Thyroid gland (tissue), 4 donors: ENCODE results near the gene RBM28. TPM values are rescaled to one million over a fixed set of nuclear protein-coding genes. Genes with fewer than 3 reads are reported as not detected.

Source experiments
- DNase-seq, 2 donors: peaks; one replicate each; pipeline ENCODE4 v3.0.0-alpha.2; 2019
- H3K27ac ChIP-seq, 3 donors: fragments of 200-600 bp; sonication (generic); 1 replicate in 2 of 3; 2 replicates in 1 of 3; pipeline ENCODE4 v1.5.1; 2016 to 2019; ENCODE audit warnings: mild to moderate bottlenecking in 1 of 3, moderate library complexity in 1 of 3
- H3K27me3 ChIP-seq: fragments of 200-600 bp; sonication (generic); one replicate; pipeline ENCODE4 v1.5.1; 2019
- H3K36me3 ChIP-seq, 2 donors: fragments of 200-600 bp; sonication (generic); one replicate each; pipeline ENCODE4 v1.5.1; 2016 to 2019
- H3K4me1 ChIP-seq, 2 donors: fragments of 200-600 bp; sonication (generic); one replicate each; pipeline ENCODE4 v1.5.1; 2017 to 2019
- H3K4me3 ChIP-seq, 3 donors: fragments of 200-600 bp; sonication (generic); replicated peaks in 1 of 3; 1 replicate in 2 of 3; 2 replicates in 1 of 3; pipeline ENCODE4 v1.5.1; 2016; ENCODE audit warnings: mild to moderate bottlenecking in 1 of 3
- H3K9me3 ChIP-seq: fragments of 200-600 bp; sonication (generic); one replicate; pipeline ENCODE4 v1.5.1; 2017
- POLR2A ChIP-seq, 2 donors: fragments of 450-650 bp; IDR thresholded peaks; one replicate each; pipeline ENCODE4 v1.6.1; 2017; ENCODE audit warnings: antibody characterized with exemption in 2 of 2, mild to moderate bottlenecking in 2 of 2, moderate library complexity in 1 of 2
- whole genome bisulfite sequencing, 2 donors: methylation state at CpG; one replicate each; pipeline ENCODE4 v1.1.5; 2017; 5-methylcytosine and 5-hydroxymethylcytosine counted together
- intact Hi-C: fragments of 100-400 bp; cut with DNase I; formaldehyde crosslinking; loops from one replicate; pipeline ENCODE4 v1.15.1; 2023
- total RNA-seq, 4 donors: library from RNA; depleted of rRNA; stranded (reverse); fragments of >200 nt; gene quantifications; one replicate each; pipeline ENCODE4 v1.2.3, GENCODE V29; 2016
- TF ChIP-seq, protein P1 (sequence below), 6 experiments: fragments of 200-600 bp in 3 of 6; fragments of 450-650 bp in 3 of 6; sonication (generic) in 3 of 6; IDR thresholded peaks; one replicate each; pipeline ENCODE4 v1.5.1; 2016 to 2019; ENCODE audit warnings: antibody characterized with exemption in 6 of 6, mild to moderate bottlenecking in 2 of 6, inconsistent platforms in 1 of 6, moderate library complexity in 1 of 6

Gene RBM28
- total RNA-seq, 4 donors from 2014 or later, result 19.1 to 36.9 (median 27.7) TPM

DNA sequence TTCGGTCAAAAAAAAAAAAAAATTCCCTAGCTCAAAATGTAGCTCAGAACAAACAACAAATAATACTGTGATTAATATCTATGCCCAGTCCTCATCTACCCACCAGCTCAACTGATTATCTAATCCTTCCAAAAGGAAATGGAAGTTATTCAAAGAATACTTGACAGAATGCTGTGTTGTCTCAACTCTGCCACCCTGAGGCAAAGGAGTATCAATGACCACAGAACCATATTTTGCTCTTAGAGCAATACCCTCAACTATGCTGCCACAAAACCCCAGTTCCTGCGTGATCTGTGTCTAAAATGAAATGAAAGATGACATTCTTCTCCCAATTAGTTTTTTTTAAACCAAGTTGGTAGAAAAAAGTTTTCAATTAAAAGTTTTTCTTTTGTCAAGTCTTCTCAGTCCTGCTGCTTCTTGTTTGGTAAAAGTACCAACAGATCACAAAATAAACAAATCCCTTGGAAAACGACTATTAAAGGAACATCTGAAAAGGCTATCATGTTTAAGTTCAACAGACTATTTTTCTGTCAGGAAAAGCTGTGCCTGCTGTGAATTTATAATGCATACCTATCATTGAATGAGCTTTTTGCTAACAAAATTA is 21.6 kb downstream of the RBM28 start:
- TF ChIP-seq, protein P1, sequence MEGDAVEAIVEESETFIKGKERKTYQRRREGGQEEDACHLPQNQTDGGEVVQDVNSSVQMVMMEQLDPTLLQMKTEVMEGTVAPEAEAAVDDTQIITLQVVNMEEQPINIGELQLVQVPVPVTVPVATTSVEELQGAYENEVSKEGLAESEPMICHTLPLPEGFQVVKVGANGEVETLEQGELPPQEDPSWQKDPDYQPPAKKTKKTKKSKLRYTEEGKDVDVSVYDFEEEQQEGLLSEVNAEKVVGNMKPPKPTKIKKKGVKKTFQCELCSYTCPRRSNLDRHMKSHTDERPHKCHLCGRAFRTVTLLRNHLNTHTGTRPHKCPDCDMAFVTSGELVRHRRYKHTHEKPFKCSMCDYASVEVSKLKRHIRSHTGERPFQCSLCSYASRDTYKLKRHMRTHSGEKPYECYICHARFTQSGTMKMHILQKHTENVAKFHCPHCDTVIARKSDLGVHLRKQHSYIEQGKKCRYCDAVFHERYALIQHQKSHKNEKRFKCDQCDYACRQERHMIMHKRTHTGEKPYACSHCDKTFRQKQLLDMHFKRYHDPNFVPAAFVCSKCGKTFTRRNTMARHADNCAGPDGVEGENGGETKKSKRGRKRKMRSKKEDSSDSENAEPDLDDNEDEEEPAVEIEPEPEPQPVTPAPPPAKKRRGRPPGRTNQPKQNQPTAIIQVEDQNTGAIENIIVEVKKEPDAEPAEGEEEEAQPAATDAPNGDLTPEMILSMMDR (IDR thresholded peaks at IDR 0.05), result peak in 3 of 6 experiments; percentile 28 to 32 (median 29)
- TF ChIP-seq POLR2A (IDR thresholded peaks at IDR 0.05), result no peak
- 75 to 78% methylated on average over 3 of the region's 3 CpGs for WGBS, 2 donors
- Histone ChIP-seq H3K27ac (no peak overlapping the region), H3K4me1 (no peaks in the 10 kb centered on the region), H3K4me3 (no peak overlapping the region), H3K27me3 (no peaks in the 10 kb centered on the region), H3K36me3 (peaks cover 47 to 71% of the 10 kb centered on the region in 2 donors), H3K9me3 (no peaks in the 10 kb centered on the region)
- intact Hi-C loops, result no loop called here
- DNase-seq, result no peak

DNA sequence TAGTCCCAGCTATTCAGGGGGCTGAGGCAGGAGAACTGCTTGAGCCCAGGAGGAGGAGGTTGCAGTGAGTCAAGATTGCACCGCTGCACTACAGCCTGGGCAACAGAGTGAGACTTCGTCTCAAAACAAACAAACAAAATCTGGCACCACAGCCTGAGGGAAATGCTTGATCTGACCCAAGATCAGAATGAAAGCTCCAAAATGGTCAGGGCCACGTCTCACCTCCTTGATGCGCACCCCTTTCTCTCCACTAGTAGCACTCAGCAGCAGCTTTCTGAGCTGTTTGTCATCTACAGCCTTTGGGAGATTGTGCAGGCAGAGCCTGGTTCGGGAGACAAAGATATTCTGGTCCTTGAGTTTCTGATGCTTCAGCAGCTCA is 22.7 kb downstream of the RBM28 start:
- WGBS, 2 donors, result 86 to 88% methylated on average over 5 of the region's 5 CpGs
- H3K9me3 ChIP-seq, result no peaks in the 10 kb centered on the region
- H3K27me3 ChIP-seq, result no peaks in the 10 kb centered on the region
- DNase-seq, result no peak
- H3K27ac ChIP-seq, result no peak overlapping the region
- TF ChIP-seq, protein P1 (IDR thresholded peaks at IDR 0.05), result no peak
- no peak for TF ChIP-seq POLR2A (IDR thresholded peaks at IDR 0.05)
- no peaks in the 10 kb centered on the region for H3K4me1 ChIP-seq
- H3K4me3 ChIP-seq, result no peak overlapping the region
- H3K36me3 ChIP-seq, result peaks cover 58 to 78% of the 10 kb centered on the region in 2 donors
- intact Hi-C loops, result no loop called here

GRCh38 chr7:128318691-128319090 is 25.0 kb downstream of the RBM28 start:
- Histone ChIP-seq H3K27me3 (no peaks in the 10 kb centered on the region), H3K36me3 (peaks cover 66 to 76% of the 10 kb centered on the region in 2 donors), H3K4me3 (no peak overlapping the region), H3K27ac (no peak overlapping the region), H3K4me1 (no peaks in the 10 kb centered on the region), H3K9me3 (no peaks in the 10 kb centered on the region)
- DNase-seq, result no peak
- 86 to 87% methylated on average over 5 of the region's 5 CpGs for WGBS, 2 donors
- intact Hi-C loops, result no loop called here
- TF ChIP-seq, protein P1 (IDR thresholded peaks at IDR 0.05), result no peak
- no peak for TF ChIP-seq POLR2A (IDR thresholded peaks at IDR 0.05)

GRCh38 chr7:128311013-128311412 is 32.7 kb downstream of the RBM28 start:
- no peaks in the 10 kb centered on the region for H3K4me1 ChIP-seq
- no peak overlapping the region for H3K4me3 ChIP-seq
- no peak for DNase-seq
- WGBS, 2 donors, result 91 to 95% methylated on average over 3 of the region's 3 CpGs
- peaks cover 63 to 69% of the 10 kb centered on the region in 2 donors for H3K36me3 ChIP-seq
- no peaks in the 10 kb centered on the region for H3K27me3 ChIP-seq
- H3K27ac ChIP-seq, result no peak overlapping the region
- intact Hi-C loops, result no loop called here
- TF ChIP-seq, protein P1 (IDR thresholded peaks at IDR 0.05), result no peak
- TF ChIP-seq POLR2A (IDR thresholded peaks at IDR 0.05), result no peak
- H3K9me3 ChIP-seq, result no peaks in the 10 kb centered on the region

GRCh38 chr7:128310499-128310898 is 33.2 kb downstream of the RBM28 start:
- Histone ChIP-seq H3K36me3 (peaks cover 59 to 65% of the 10 kb centered on the region in 2 donors), H3K27me3 (no peaks in the 10 kb centered on the region), H3K4me1 (no peaks in the 10 kb centered on the region), H3K4me3 (no peak overlapping the region), H3K27ac (no peak overlapping the region), H3K9me3 (no peaks in the 10 kb centered on the region)
- no peak for TF ChIP-seq POLR2A (IDR thresholded peaks at IDR 0.05)
- TF ChIP-seq, protein P1 (IDR thresholded peaks at IDR 0.05), result no peak
- 81 to 90% methylated on average over 5 of the region's 5 CpGs for WGBS, 2 donors
- intact Hi-C loops, result no loop called here
- DNase-seq, result no peak
